Erythroblast (primary cell): ENCODE measurements around the gene STUB1.

ENCODE experiments used
- GATA1 ChIP-seq: IDR thresholded peaks from 2 replicates; pipeline ENCODE4 v1.6.1; 2011; ENCODE audit warnings: low read depth, mild to moderate bottlenecking, control low read depth, low read length, moderate library complexity
- POLR2A ChIP-seq: IDR thresholded peaks from 2 replicates; pipeline ENCODE4 v1.6.1; 2011; ENCODE audit warnings: mild to moderate bottlenecking, low read length

GRCh38 chr16:678858-679813 lies 1.1 kb upstream of the STUB1 start:
- TF ChIP-seq POLR2A (no peak), GATA1 (no peak)
